Liver (tissue), 9 donors: ENCODE measurements around the gene BFSP1. TPM values are rescaled to one million over a fixed set of nuclear protein-coding genes. Genes with fewer than 3 reads are reported as not detected.

Source experiments
- DNase-seq: peaks from one replicate; pipeline ENCODE4 v3.0.0-alpha.2; 2017; ENCODE audit warnings: low spot score
- H3K27ac ChIP-seq, 2 donors: one replicate each; pipeline ENCODE4 v1.7.0; 2013; ENCODE audit warnings: inconsistent platforms in 2 of 2, low read length in 2 of 2, control low read depth in 1 of 2, low read depth in 1 of 2, mild to moderate bottlenecking in 1 of 2
- H3K27me3 ChIP-seq, 4 donors: one replicate each; pipeline versions ENCODE4 v1.6.1 to v1.7.0; 2013; ENCODE audit warnings: low read length in 3 of 4, inconsistent platforms in 1 of 4, mild to moderate bottlenecking in 1 of 4, moderate library complexity in 1 of 4; ENCODE audit not compliant: control insufficient read depth in 4 of 4, insufficient read depth in 4 of 4
- H3K36me3 ChIP-seq, 4 donors: one replicate each; pipeline versions ENCODE4 v1.6.1 to v1.7.0; 2013; ENCODE audit warnings: low read length in 3 of 4, mild to moderate bottlenecking in 3 of 4, low read depth in 1 of 4, moderate library complexity in 1 of 4; ENCODE audit not compliant: control insufficient read depth in 4 of 4, insufficient read depth in 3 of 4
- H3K4me1 ChIP-seq, 4 donors: one replicate each; pipeline versions ENCODE4 v1.6.1 to v1.7.0; 2013; ENCODE audit warnings: low read length in 3 of 4, mild to moderate bottlenecking in 3 of 4, moderate library complexity in 1 of 4; ENCODE audit not compliant: control insufficient read depth in 4 of 4, insufficient read depth in 4 of 4
- H3K4me3 ChIP-seq, 3 donors: one replicate each; pipeline versions ENCODE4 v1.6.1 to v1.7.0; 2013; ENCODE audit warnings: low read length in 3 of 3, control low read depth in 1 of 3, low read depth in 1 of 3, mild to moderate bottlenecking in 1 of 3
- H3K9ac ChIP-seq, 2 donors: one replicate each; pipeline ENCODE4 v1.7.0; 2013; ENCODE audit warnings: low read length in 2 of 2, mild to moderate bottlenecking in 2 of 2, moderate library complexity in 2 of 2, control low read depth in 1 of 2, low read depth in 1 of 2
- H3K9me3 ChIP-seq, 4 donors: one replicate each; pipeline versions ENCODE4 v1.6.1 to v1.7.0; 2013; ENCODE audit warnings: low read length in 3 of 4; ENCODE audit not compliant: control insufficient read depth in 4 of 4
- ATF3 ChIP-seq: IDR thresholded peaks from 2 replicates; pipeline ENCODE4 v1.6.1; 2016; ENCODE audit warnings: antibody characterized with exemption
- CTCF ChIP-seq: fragments of 150-350 bp; IDR thresholded peaks from 2 replicates; pipeline ENCODE4 v1.5.1; 2017; ENCODE audit warnings: improper control_type of control experiment, low read depth, low read length; ENCODE audit not compliant: missing input control
- EGR1 ChIP-seq, 2 donors: IDR thresholded peaks; 2 replicates each; pipeline ENCODE4 v1.6.1; 2016 to 2018; ENCODE audit warnings: antibody characterized with exemption in 2 of 2, low read depth in 2 of 2
- FOXA1 ChIP-seq: IDR thresholded peaks from 2 replicates; pipeline ENCODE4 v1.6.1; 2016; ENCODE audit warnings: antibody characterized with exemption
- FOXA2 ChIP-seq: IDR thresholded peaks from 2 replicates; pipeline ENCODE4 v1.6.1; 2016; ENCODE audit warnings: antibody characterized with exemption
- GABPA ChIP-seq, 2 donors: IDR thresholded peaks in 1 of 2; conservative IDR thresholded peaks in 1 of 2; 2 replicates each; pipeline ENCODE4 v1.6.1; 2016; ENCODE audit warnings: antibody characterized with exemption in 2 of 2, mild to moderate bottlenecking in 1 of 2, moderate library complexity in 1 of 2
- HNF4A ChIP-seq, 2 donors: conservative IDR thresholded peaks; 2 replicates each; pipeline ENCODE4 v1.6.1; 2016; ENCODE audit warnings: antibody characterized with exemption in 2 of 2, mild to moderate bottlenecking in 2 of 2
- HNF4G ChIP-seq: IDR thresholded peaks from 2 replicates; pipeline ENCODE4 v1.6.1; 2016; ENCODE audit warnings: antibody characterized with exemption
- JUND ChIP-seq, 2 donors: IDR thresholded peaks; 2 replicates each; pipeline ENCODE4 v1.6.1; 2016; ENCODE audit warnings: antibody characterized with exemption in 2 of 2
- MAX ChIP-seq: IDR thresholded peaks from 2 replicates; pipeline ENCODE4 v1.6.1; 2016; ENCODE audit warnings: antibody characterized with exemption
- NR2F2 ChIP-seq: IDR thresholded peaks from 2 replicates; pipeline ENCODE4 v1.6.1; 2016; ENCODE audit warnings: antibody characterized with exemption
- RAD21 ChIP-seq, 2 donors: IDR thresholded peaks; 2 replicates each; pipeline ENCODE4 v1.6.1; 2016; ENCODE audit warnings: antibody characterized with exemption in 2 of 2, mild to moderate bottlenecking in 2 of 2
- REST ChIP-seq: IDR thresholded peaks from 2 replicates; pipeline ENCODE4 v1.6.1; 2016; ENCODE audit warnings: antibody characterized with exemption, mild to moderate bottlenecking
- RXRA ChIP-seq, 2 donors: IDR thresholded peaks; 2 replicates each; pipeline ENCODE4 v1.6.1; 2017 to 2018; ENCODE audit warnings: antibody characterized with exemption in 2 of 2, mild to moderate bottlenecking in 1 of 2
- SP1 ChIP-seq: IDR thresholded peaks from 2 replicates; pipeline ENCODE4 v1.6.1; 2018; ENCODE audit warnings: antibody characterized with exemption, mild to moderate bottlenecking
- TAF1 ChIP-seq: conservative IDR thresholded peaks from 2 replicates; pipeline ENCODE4 v1.6.1; 2016; ENCODE audit warnings: antibody characterized with exemption, mild to moderate bottlenecking
- YY1 ChIP-seq: IDR thresholded peaks from 2 replicates; pipeline ENCODE4 v1.6.1; 2016; ENCODE audit warnings: antibody characterized with exemption, mild to moderate bottlenecking
- ZBTB33 ChIP-seq: IDR thresholded peaks from 2 replicates; pipeline ENCODE4 v1.6.1; 2016; ENCODE audit warnings: antibody characterized with exemption
- WGBS: extraction: QIAGEN DNeasy Blood & Tissue Kit; methylation state at CpG from one replicate; pipeline ENCODE4 v1.1.7; 2013; 5-methylcytosine and 5-hydroxymethylcytosine counted together
- polyA plus RNA-seq, 2 donors: library from polyadenylated mRNA; stranded (reverse) in 1 of 2; unstranded in 1 of 2; fragments of 200-250 nt in 1 of 2; fragments of >200 nt in 1 of 2; fragmentation: Nextera tagmentation in 1 of 2; extraction: Ambion mirVana in 1 of 2; gene quantifications; one replicate each; pipeline versions ENCODE4 v1.2.1 to v1.2.3, GENCODE V29; 2013 to 2015
- total RNA-seq, 2 donors: library from RNA; depleted of rRNA; stranded (reverse); fragments of >200 nt; gene quantifications; one replicate each; pipeline ENCODE4 v1.2.3, GENCODE V29; 2014
- donor health status: healthy.
- donor health status: healthy.
- donor health status: healthy.
- donor health status: healthy.
- donor health status: healthy.

Gene BFSP1
- total and polyA plus RNA-seq, 4 donors = 0.14 to 0.28 (median 0.21) TPM

- Histone ChIP-seq H3K4me3 (no peak overlapping the region), H3K36me3 (no peaks in the 10 kb centered on the region), H3K27ac (no peak overlapping the region), H3K4me1 (peaks cover 0 to 12% (median 5%) of the 10 kb centered on the region in 4 donors), H3K9me3 (no peaks in the 10 kb centered on the region), H3K27me3 (no peaks in the 10 kb centered on the region), H3K9ac (no peak overlapping the region)
- DNase-seq = no peak
- TF ChIP-seq ATF3 = no peak
- TF ChIP-seq CTCF = no peak
- TF ChIP-seq MAX = no peak
- no peak for TF ChIP-seq GABPA (IDR thresholded peaks at IDR 0.05 in 1 of 2, conservative IDR thresholded peaks at IDR 0.05 in 1 of 2)
- no peak for TF ChIP-seq RXRA (IDR thresholded peaks at IDR 0.05)
- TF ChIP-seq RAD21 (IDR thresholded peaks at IDR 0.05) = no peak
- no peak for TF ChIP-seq JUND (IDR thresholded peaks at IDR 0.05)
- no peak for TF ChIP-seq EGR1 (IDR thresholded peaks at IDR 0.05; ENCODE audit: low read depth in 2 of 2)
- WGBS = 91% methylated on average over 18 of the region's 18 CpGs
Observed at GRCh38 chr20:17508756-17509155, 22.4 kb downstream of the BFSP1 start.

- no peaks in the 10 kb centered on the region for H3K27me3 ChIP-seq
- 91% methylated on average over 5 of the region's 5 CpGs for WGBS
- no peak overlapping the region for H3K4me3 ChIP-seq
- no peaks in the 10 kb centered on the region for H3K9me3 ChIP-seq
- H3K9ac ChIP-seq = no peak overlapping the region
- H3K4me1 ChIP-seq = peaks cover 0 to 12% (median 5%) of the 10 kb centered on the region in 4 donors
- TF ChIP-seq RXRA (IDR thresholded peaks at IDR 0.05) = no peak
- no peak for TF ChIP-seq CTCF
- no peak for TF ChIP-seq YY1
- TF ChIP-seq GABPA (IDR thresholded peaks at IDR 0.05 in 1 of 2, conservative IDR thresholded peaks at IDR 0.05 in 1 of 2) = no peak
- TF ChIP-seq FOXA1 = no peak
- no peak for TF ChIP-seq NR2F2
- no peak for TF ChIP-seq TAF1
- no peak for TF ChIP-seq RAD21 (IDR thresholded peaks at IDR 0.05)
- no peak for TF ChIP-seq HNF4G
- no peak for TF ChIP-seq JUND (IDR thresholded peaks at IDR 0.05)
- no peak for TF ChIP-seq ZBTB33
- TF ChIP-seq HNF4A (conservative IDR thresholded peaks at IDR 0.05) = no peak
- TF ChIP-seq EGR1 (IDR thresholded peaks at IDR 0.05; ENCODE audit: low read depth in 2 of 2) = no peak
- no peak for TF ChIP-seq FOXA2
- no peak for TF ChIP-seq REST
- TF ChIP-seq SP1 = no peak
- no peak for TF ChIP-seq MAX
- TF ChIP-seq ATF3 = no peak
- H3K27ac ChIP-seq = no peak overlapping the region
- no peaks in the 10 kb centered on the region for H3K36me3 ChIP-seq
- DNase-seq = no peak
Observed at GRCh38 chr20:17507531-17507930, 23.6 kb downstream of the BFSP1 start.
